A673 (cell line): ENCODE measurements around the gene HAUS6.

ENCODE experiments used
- CTCF ChIP-seq: fragments of 300-800, 200-600 bp; sonication (generic); conservative IDR thresholded peaks from 2 replicates; pipeline ENCODE4 v1.5.1; 2017; ENCODE audit warnings: low read depth, mild to moderate bottlenecking, antibody characterized with exemption, low read length, moderate library complexity, mixed read lengths
- EZH2 ChIP-seq: fragments of 200-600 bp; sonication (generic); IDR thresholded peaks from 2 replicates; pipeline ENCODE4 v1.6.1; 2017; ENCODE audit warnings: borderline replicate concordance, low read depth, mild to moderate bottlenecking, mixed read lengths, antibody characterized with exemption, low read length; ENCODE audit not compliant: poor library complexity, severe bottlenecking

- TF ChIP-seq CTCF (no peak), EZH2 (no peak)
Measured at GRCh38 chr9:19138084-19138483, 35.4 kb upstream of the HAUS6 start.
